T-cell (primary cell): ENCODE results near the gene AAR2. TPM values are rescaled to one million over a fixed set of nuclear protein-coding genes. Genes with fewer than 3 reads are reported as not detected.

Experiments used
- ATAC-seq, 4 experiments: fragments of 200-7000 bp in 3 of 4; fragments of 150-1000 bp in 1 of 4; cut with Tn5 transposase; replicated peaks in 1 of 4; 1 replicate in 3 of 4; 2 replicates in 1 of 4; pipeline ENCODE4 v1.10.0; 2021; ENCODE audit warnings: moderate library complexity in 3 of 4, mild to moderate bottlenecking in 2 of 4, moderate number of reproducible peaks in 1 of 4
- CTCF ChIA-PET, 2 donors: fragments of 300-600 bp; sonication (Branson Sonifier 250); formaldehyde crosslinking; loops; one replicate each; lab custom pipeline; 2022; ENCODE audit warnings: antibody characterized with exemption in 2 of 2; lab: Charles Lee
- POLR2A ChIA-PET, 2 donors: fragments of 300-600 bp; sonication (Branson Sonifier 250); formaldehyde crosslinking; loops; one replicate each; lab custom pipeline; 2022; ENCODE audit warnings: antibody characterized with exemption in 2 of 2; lab: Charles Lee
- DNase-seq, 35 experiments: peaks; one replicate each; pipeline versions ENCODE4 v3.0.0 to v3.0.0-alpha.2; 2013 to 2023
- H3K27ac ChIP-seq: one replicate; pipeline ENCODE4 v1.5.1; 2013; ENCODE audit warnings: low read length
- H3K27me3 ChIP-seq, 2 experiments: replicated peaks in 1 of 2; 1 replicate in 1 of 2; 2 replicates in 1 of 2; pipeline versions ENCODE4 v1.6.1 to v1.7.0; 2013; ENCODE audit warnings: low read length in 1 of 2, mixed read lengths in 1 of 2; ENCODE audit not compliant: control insufficient read depth in 2 of 2, insufficient read depth in 2 of 2; ENCODE audit errors: extremely low read depth in 1 of 2
- H3K36me3 ChIP-seq, 2 donors: 1 replicate in 1 of 2; 2 replicates in 1 of 2; pipeline versions ENCODE4 v1.6.1 to v1.7.0; 2013; ENCODE audit warnings: low read length in 1 of 2; ENCODE audit not compliant: control insufficient read depth in 2 of 2, insufficient read depth in 1 of 2; ENCODE audit errors: extremely low read depth in 1 of 2
- H3K4me1 ChIP-seq, 2 experiments: 1 replicate in 1 of 2; 2 replicates in 1 of 2; pipeline versions ENCODE4 v1.6.1 to v1.7.0; 2013; ENCODE audit warnings: low read length in 2 of 2, mixed read lengths in 1 of 2; ENCODE audit not compliant: insufficient read depth in 2 of 2, control insufficient read depth in 1 of 2; ENCODE audit errors: extremely low read depth in 1 of 2
- H3K4me3 ChIP-seq, 2 donors: 1 replicate in 1 of 2; 2 replicates in 1 of 2; pipeline versions ENCODE4 v1.5.1 to v1.7.0; 2013; ENCODE audit warnings: mild to moderate bottlenecking in 2 of 2, low read length in 1 of 2, moderate library complexity in 1 of 2; ENCODE audit not compliant: control insufficient read depth in 1 of 2; ENCODE audit errors: extremely low read depth in 1 of 2
- H3K9me3 ChIP-seq: 2 replicates; pipeline ENCODE4 v1.7.0; 2013
- H3K27ac Mint-ChIP-seq, 2 donors: one replicate each; pipeline ENCODE4 v1.8.0; 2020 to 2021; ENCODE audit warnings: mild to moderate bottlenecking in 2 of 2, mixed read lengths in 2 of 2
- H3K27me3 Mint-ChIP-seq, 2 donors: one replicate each; pipeline ENCODE4 v1.8.0; 2021 to 2022; ENCODE audit warnings: mixed read lengths in 2 of 2
- H3K36me3 Mint-ChIP-seq: one replicate; pipeline ENCODE4 v1.8.0; 2021; ENCODE audit warnings: mixed read lengths
- H3K4me1 Mint-ChIP-seq, 3 donors: one replicate each; pipeline ENCODE4 v1.8.0; 2020 to 2022; ENCODE audit warnings: mixed read lengths in 3 of 3, mild to moderate bottlenecking in 1 of 3
- H3K4me3 Mint-ChIP-seq, 3 donors: one replicate each; pipeline ENCODE4 v1.8.0; 2020 to 2022; ENCODE audit warnings: mild to moderate bottlenecking in 3 of 3, mixed read lengths in 3 of 3, moderate library complexity in 3 of 3
- H3K9me3 Mint-ChIP-seq, 3 donors: one replicate each; pipeline ENCODE4 v1.8.0; 2020 to 2022; ENCODE audit warnings: mixed read lengths in 3 of 3
- WGBS: methylation state at CpG from one replicate; pipeline ENCODE4 v1.1.5; 2013; ENCODE audit warnings: missing lambda C conversion rate; ENCODE audit not compliant: insufficient coverage; 5-methylcytosine and 5-hydroxymethylcytosine counted together
- total RNA-seq, 35 experiments: library from RNA in 6 of 35; stranded (reverse) in 6 of 35; fragments of 120-200 nt in 1 of 35; gene quantifications; one replicate each; pipeline versions ENCODE4 v1.2.1 to v1.2.4 and lab custom pipeline; 2013 to 2026

The AAR2 gene
- total RNA-seq, 5 donors from 2014 or later (not counting 1 experiment from before 2014, with no cell fraction given), result 17.7 to 24.1 (median 23.3) TPM

GRCh38 chr20:36303020-36303595, 66.8 kb downstream of the AAR2 start:
- Mint-ChIP-seq H3K36me3 (no peaks in the 10 kb centered on the region), H3K27ac (no peak overlapping the region), H3K27me3 (peaks cover 54 to 72% of the 10 kb centered on the region in 2 donors), H3K9me3 (no peaks in the 10 kb centered on the region), H3K4me1 (peaks cover 0 to 14% (median 7%) of the 10 kb centered on the region in 3 donors), H3K4me3 (no peak overlapping the region)
- ChIA-PET CTCF (no interaction called here), POLR2A (interaction anchor here in 1 of 2 donors (0.6 kb wide), 1 partner anchor 362 kb away, joined by 4 read pairs; no protein-coding TSS in a partner anchor)
- no peak for ATAC-seq
- Histone ChIP-seq H3K27me3 (peaks cover 8 to 77% of the 10 kb centered on the region in 2 experiments), H3K27ac (no peak overlapping the region), H3K4me1 (peaks cover 0 to 16% of the 10 kb centered on the region in 2 experiments), H3K9me3 (no peaks in the 10 kb centered on the region), H3K4me3 (no peak overlapping the region), H3K36me3 (no peaks in the 10 kb centered on the region)
- DNase-seq, result no peak
- 28% methylated on average over 13 of the region's 14 CpGs for WGBS

GRCh38 chr20:36303831-36304230, 67.6 kb downstream of the AAR2 start:
- peaks cover 0 to 16% of the 10 kb centered on the region in 2 experiments for H3K4me1 ChIP-seq
- peaks cover 8 to 77% of the 10 kb centered on the region in 2 experiments for H3K27me3 ChIP-seq
- H3K36me3 ChIP-seq, result no peaks in the 10 kb centered on the region
- H3K9me3 Mint-ChIP-seq, result no peaks in the 10 kb centered on the region
- H3K4me1 Mint-ChIP-seq, result peaks cover 0 to 16% (median 9%) of the 10 kb centered on the region in 3 donors
- H3K27ac Mint-ChIP-seq, result no peak overlapping the region
- no peaks in the 10 kb centered on the region for H3K9me3 ChIP-seq
- no peak overlapping the region for H3K27ac ChIP-seq
- no peak overlapping the region for H3K4me3 Mint-ChIP-seq
- H3K36me3 Mint-ChIP-seq, result no peaks in the 10 kb centered on the region
- H3K4me3 ChIP-seq, result no peak overlapping the region
- ChIA-PET CTCF (no interaction called here), POLR2A (interaction anchor here in 1 of 2 donors (0.6 kb wide), 1 partner anchor 362 kb away, joined by 4 read pairs; no protein-coding TSS in a partner anchor)
- DNase-seq (no peak), ATAC-seq (no peak)
- H3K27me3 Mint-ChIP-seq, result peaks cover 58 to 73% of the 10 kb centered on the region in 2 donors
- WGBS, result 29% methylated on average over 1 of the region's 1 CpG

GRCh38 chr20:36304786-36305495, 68.7 kb downstream of the AAR2 start:
- Histone ChIP-seq H3K9me3 (no peaks in the 10 kb centered on the region), H3K4me1 (peaks cover 0 to 16% of the 10 kb centered on the region in 2 experiments), H3K4me3 (no peak overlapping the region), H3K27me3 (peaks cover 8 to 77% of the 10 kb centered on the region in 2 experiments), H3K36me3 (no peaks in the 10 kb centered on the region), H3K27ac (no peak overlapping the region)
- Mint-ChIP-seq H3K27me3 (peaks cover 65 to 73% of the 10 kb centered on the region in 2 donors), H3K36me3 (no peaks in the 10 kb centered on the region), H3K9me3 (no peaks in the 10 kb centered on the region), H3K4me3 (peak overlapping the region; percentile 69 to 77 (median 74)), H3K27ac (no peak overlapping the region), H3K4me1 (peaks cover 0 to 16% (median 9%) of the 10 kb centered on the region in 3 donors)
- ChIA-PET CTCF (no interaction called here), POLR2A (no interaction called here)
- no peak for ATAC-seq
- DNase-seq, result no peak
- WGBS, result 64% methylated on average over 9 of the region's 10 CpGs

- peaks cover 0 to 16% of the 10 kb centered on the region in 2 experiments for H3K4me1 ChIP-seq
- DNase-seq (no peak), ATAC-seq (peak in 3 of 4 experiments; percentile 31 to 45 (median 41))
- no peaks in the 10 kb centered on the region for H3K9me3 ChIP-seq
- H3K9me3 Mint-ChIP-seq, result no peaks in the 10 kb centered on the region
- no peaks in the 10 kb centered on the region for H3K36me3 Mint-ChIP-seq
- H3K4me3 ChIP-seq, result peak within 1 kb of the TSS in 1 of 2 donors; percentile 44
- peaks cover 8 to 80% of the 10 kb centered on the region in 2 experiments for H3K27me3 ChIP-seq
- POLR2A ChIA-PET, result no interaction called here
- CTCF ChIA-PET, result no interaction called here
- H3K27ac Mint-ChIP-seq, result no peak within 1 kb of the TSS
- peak within 1 kb of the TSS; percentile 69 to 77 (median 74) for H3K4me3 Mint-ChIP-seq
- H3K27me3 Mint-ChIP-seq, result peaks cover 64 to 73% of the 10 kb centered on the region in 2 donors
- no peaks in the 10 kb centered on the region for H3K36me3 ChIP-seq
- no peak within 1 kb of the TSS for H3K27ac ChIP-seq
- 3% methylated on average over 72 of the region's 96 CpGs for WGBS
- H3K4me1 Mint-ChIP-seq, result peaks cover 0 to 16% (median 9%) of the 10 kb centered on the region in 3 donors
Observed at GRCh38 chr20:36305602-36306551, 69.6 kb downstream of the AAR2 start, which contains the start of gene DLGAP4. DLGAP4 (plus strand) TSS chr20:36306339; CDS start chr20:36431718, 125,379 bp downstream.

Other genes starting within 250 kb of the AAR2 start
- 1 to 10 TPM in 2 of 5 donors, under 1 TPM in 3; 0.19 to 2.0 (median 0.82) TPM for gene EPB41L1, start 81.7 kb upstream of the AAR2 start, total RNA-seq
- 10 to 100 TPM; 36.4 to 54.4 (median 43.9) TPM for gene DLGAP4, start 69.9 kb downstream of the AAR2 start, total RNA-seq